Epithelial cell of prostate (primary cell): ENCODE data around the gene GUCD1.
"Not testable (repeated sequence)": the region's sequence is repeated elsewhere in the genome, so short reads cannot be mapped to it uniquely, and the experiment has no call there.

Experiments
- DNase-seq: peaks from one replicate; pipeline ENCODE4 v3.0.0-alpha.2; 2011; ENCODE audit warnings: low read depth, low spot score
- H3K27ac ChIP-seq: fragments of 450-650 bp; 2 replicates; pipeline ENCODE4 v1.5.1; 2017; ENCODE audit warnings: mild to moderate bottlenecking

GUCD1 gene

DNA sequence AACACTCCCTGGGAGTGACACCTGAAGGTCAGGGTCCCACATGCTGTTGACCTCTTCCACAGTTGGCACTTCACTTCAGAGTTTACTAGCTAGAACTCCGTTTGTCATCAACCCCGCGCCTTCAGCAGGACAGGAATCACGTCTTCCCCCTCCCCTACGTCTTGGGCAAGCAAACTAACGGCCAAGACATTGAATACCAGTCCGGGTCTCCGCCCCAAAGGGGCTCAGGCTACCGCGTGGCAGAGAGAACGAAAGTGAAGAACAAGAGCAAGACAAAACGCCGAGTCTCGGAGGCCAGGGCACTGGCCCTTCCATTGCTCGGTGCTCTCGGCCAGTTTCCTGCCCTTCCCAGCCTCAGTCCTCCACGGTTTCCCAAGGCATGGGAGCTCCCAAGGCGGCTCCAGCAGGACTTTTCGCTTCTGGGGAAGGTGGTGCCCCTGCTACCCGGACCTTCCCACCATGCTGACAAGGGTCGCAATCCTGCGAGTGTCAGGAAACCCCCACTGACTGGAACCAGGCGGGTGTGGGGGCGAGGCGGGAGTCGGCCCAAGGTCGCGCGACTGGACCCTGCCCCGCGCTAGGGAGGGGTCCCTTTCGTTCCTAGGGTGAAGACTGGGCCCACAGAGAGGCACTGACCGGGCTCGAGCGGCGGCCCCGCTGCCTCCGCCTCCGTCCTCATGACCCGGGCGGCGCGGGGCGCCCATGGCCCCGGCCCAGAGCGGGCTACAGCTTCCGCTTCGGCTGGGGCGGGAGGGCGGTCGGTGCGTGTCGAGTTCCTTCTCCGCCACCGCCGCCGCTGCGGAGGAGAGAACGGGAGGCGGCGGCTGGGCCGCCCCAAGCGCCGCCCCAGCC is at the start of gene GUCD1:
Gene GUCD1, minus strand, starts transcription at position 826 of the 852 bp plus-strand sequence. Its CDS starts 147 bp downstream, at position 679.
- DNase-seq = no peak
- peak within 1 kb of the TSS; percentile 88 for H3K27ac ChIP-seq

DNA sequence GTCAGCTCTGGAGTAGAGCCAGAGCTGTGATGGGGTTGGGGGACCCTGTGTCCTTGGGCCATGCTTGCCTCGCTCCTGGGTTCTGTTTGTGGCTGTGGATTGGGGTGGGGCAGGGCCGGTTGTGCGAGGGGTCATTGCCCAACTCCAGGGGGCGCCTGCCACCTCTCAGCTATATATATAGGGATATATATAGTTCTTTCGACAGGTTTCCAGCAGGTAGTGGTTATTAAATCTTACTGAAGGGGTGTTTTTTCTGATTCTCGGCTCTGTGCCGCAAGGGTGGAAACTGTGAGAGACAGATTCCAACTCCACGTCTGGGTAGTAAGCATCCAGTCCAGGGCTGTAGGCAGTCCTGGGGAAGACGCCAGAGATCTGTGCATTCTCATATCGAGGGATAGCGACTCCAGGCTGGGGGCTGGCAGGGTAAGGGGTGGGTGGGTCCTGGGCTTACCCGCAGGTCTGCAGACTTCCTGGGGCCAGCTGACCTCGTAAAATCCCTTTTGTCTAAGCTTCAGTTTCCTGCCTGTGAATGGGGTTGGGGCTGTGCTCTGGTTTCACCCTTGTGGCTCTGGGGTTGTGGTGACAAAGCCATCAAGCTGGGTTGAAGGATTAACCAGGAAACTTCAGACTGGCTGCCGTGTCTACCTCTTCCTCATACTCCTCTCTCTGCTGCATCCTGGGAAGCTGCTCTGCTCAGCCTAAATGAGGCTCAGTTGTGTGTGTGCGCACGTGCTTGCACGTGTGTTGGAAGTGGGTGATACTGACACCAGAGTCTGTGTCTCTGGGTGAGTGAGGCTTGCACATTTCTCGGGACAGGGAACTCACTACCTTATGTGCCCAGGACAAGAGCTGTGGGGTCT is 49.1 kb upstream of the GUCD1 start:
- not testable (repeated sequence) for H3K27ac ChIP-seq, DNase-seq

DNA sequence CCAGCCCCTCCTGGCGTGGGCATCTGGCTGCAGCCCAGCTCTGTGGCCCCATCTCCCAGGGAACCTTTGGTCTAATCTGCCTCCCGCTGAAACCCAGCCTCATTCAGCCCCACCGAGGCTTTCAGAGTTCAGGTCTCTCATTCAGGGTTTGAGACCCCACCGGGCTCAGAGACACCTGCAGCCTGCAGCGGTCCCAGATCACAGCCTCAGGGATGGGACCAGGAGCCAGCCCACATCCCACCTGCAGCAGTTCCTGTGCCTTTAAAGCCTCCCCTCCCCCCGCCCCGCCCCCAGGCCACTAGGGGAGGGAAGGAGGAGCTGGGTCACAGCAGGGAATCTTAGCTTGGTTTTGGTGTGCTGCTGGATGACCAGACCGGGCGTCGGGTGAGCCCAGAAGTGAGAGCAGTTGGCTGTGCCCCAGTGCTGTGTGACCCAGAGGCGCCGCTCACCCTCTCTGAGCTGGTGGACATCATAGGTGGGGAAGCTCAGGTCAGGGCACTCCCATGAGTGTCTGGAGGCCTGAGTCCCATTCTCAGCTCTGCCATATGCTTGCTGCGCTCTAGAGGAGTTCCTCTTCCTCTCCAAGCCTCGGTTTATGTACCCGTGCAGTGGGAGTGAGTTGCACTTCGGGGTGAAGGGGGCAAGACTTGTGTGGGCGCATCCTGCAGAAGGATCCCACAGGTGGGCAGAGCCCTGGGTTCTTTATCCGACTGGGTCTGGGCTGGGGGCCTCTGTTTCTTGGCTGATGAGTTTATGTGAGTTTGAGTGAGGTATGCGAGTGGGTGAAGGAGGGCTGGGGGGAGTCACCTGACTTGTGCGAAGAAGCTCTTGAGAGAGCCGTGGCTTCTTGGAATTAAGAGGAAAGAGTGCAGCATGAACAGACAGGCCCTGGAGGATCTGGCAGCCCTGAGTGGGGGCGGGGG is 48.2 kb upstream of the GUCD1 start, which contains the start of gene GGT1:
Gene GGT1, plus strand, starts transcription at position 347 of the 923 bp plus-strand sequence. CDS start 7,889 bp downstream, outside the sequence.
- H3K27ac ChIP-seq = not testable (repeated sequence)

DNA sequence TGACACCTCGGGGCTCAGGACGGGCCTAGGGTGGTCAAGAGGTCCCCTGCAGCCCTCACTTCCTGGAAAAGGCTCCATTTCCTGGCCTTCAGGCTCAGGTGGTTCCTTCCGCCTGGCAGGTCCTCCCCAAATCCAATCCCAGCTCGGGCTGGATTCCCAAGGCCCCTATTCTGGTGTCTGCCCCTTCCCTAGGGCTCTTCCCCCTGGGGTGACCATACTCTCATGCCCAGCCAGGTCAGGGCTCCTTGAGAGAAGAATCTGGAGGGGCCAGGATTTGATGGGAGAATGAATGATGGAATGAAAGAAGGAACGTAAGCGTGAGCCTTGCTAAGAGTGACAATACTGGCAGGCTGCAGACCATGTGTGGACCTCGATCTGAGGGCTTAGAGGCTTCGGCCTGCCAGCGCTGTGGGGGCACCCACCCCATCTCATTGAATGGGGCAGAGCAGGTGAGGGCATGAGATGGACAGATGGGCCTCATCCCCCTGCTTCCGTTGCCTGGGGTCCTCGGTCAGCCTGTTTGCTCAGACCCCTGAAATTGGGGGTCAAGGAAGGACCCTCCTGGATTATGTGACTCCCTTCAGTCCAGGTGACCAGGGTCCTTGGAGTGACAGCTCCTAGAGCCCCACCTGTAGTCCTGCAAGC is 47.3 kb upstream of the GUCD1 start:
- not testable (repeated sequence) for H3K27ac ChIP-seq, DNase-seq

More for the DNA sequence above, 48.2 kb upstream of the GUCD1 start, which contains the start of gene GGT1:
- not testable (repeated sequence) for DNase-seq

DNA sequence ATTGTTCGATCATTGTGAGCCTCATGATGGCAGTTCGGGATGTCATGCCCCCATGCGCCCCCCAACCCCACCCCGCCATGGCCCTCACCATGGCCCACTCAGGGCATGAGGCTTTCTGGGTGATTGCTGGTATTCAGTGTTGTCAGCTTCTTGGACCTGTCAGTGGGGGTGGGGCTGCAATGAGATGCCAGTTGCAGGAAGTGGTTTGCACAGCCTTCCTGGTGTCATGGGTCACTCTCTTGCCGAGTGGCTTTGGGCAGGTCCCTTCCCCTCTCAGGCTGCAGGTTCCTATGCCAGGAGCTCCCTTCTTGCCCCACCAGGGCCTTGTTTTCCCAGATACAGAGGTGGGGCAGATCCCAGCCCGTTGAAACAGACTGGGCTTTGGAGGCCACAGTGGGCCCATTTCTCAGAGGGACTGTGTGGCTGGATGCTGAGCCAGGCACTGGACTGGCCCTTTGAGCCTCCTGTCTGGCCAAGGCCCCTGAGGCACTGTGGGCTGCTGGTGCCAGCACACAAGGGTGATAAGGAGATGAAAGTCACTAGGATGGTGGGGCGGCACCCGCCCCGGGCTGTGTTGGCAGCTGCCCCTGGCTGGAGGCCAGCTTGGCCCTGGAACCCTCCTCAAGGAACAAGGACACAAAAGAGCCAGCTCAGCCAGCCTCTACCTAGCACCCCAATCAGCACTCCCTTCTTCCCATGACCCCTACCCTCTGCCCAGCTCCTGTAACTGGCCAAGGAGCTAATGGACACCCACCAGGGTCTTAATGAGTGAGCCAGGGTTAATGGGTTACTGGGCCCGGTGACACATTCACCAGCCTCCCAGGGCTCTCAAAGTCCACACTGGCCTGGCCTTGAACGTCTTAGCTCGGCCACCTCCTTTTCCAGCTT is 46.5 kb upstream of the GUCD1 start:
- no peak for DNase-seq
- H3K27ac ChIP-seq = no peak overlapping the region

DNA sequence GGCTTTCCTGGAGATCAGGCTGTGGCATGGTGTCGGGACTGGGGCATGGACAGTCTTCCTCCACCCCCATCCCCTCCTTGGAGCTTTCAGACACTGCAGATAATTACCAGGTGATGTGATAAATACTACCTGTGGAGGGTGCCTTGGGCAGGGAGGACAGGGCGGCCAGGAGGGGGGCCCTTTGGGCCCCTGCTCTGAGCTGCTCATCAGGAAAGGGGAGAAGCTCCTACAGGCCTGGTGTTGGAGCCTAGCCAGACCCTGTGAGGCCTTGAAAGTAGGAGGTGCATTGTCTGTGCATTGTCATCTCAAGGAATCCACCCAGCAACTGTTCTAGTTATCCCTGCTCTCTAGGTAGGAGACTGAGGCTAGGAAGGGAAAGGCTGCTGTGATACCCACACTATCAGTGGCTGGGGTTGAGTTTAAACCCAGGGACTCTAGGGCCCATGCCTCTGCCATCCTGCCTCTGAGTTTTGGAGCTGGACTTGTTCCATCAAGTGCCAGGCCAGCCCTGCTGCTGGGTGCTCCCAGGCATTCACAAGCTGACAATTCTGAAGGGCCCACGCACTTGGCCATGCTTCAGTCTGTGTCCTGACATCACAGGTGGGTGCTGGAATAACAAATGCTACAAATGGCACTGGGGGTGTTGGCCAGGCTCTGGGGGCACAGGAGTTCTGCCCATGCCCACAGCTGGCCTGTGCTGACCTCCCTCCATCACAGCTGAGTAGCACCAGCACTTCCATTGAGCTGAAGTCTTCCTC is 45.2 kb upstream of the GUCD1 start:
- not testable (repeated sequence) for DNase-seq, H3K27ac ChIP-seq

DNA sequence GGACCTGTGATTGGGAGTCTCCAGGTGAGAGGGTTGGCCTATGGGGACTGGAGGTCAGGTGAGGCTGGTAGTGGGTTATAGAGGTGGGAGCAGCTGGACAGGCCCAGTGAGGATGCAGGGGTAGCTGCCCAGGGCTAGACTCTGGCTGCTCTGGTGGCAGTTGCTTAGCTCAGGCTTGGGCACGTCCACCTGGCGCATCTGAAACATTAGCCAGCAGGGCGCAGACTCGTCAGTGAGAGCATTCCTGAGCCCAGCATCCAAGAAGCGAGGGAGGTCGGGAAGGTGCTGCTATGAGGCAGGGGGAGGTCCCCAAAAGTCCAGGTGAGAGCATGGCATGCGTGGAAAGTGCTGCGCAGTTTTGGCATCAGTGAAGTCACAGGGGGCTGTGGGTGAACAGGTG is 44.6 kb upstream of the GUCD1 start:
- H3K27ac ChIP-seq = no peak overlapping the region
- DNase-seq = no peak

DNA sequence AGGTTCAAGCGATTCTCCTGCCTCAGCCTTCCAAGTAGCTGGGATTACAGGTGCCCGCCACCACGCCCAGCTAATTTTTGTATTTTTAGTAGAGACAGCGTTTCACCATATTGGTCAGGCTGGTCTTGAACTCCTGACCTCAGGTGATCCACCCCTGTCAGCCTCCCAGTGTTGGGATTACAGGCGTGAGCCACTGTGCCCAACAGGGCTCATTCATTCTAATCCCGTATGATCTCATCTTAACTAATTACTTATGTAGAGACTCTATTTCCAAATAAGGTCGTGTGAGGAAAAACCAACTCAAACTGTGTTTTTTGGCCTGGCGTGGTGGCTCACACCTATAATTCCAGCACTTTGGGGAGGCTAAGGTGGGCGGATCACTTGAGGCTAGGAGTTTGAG is 42.1 kb upstream of the GUCD1 start:
- DNase-seq, H3K27ac ChIP-seq: not testable (repeated sequence)

DNA sequence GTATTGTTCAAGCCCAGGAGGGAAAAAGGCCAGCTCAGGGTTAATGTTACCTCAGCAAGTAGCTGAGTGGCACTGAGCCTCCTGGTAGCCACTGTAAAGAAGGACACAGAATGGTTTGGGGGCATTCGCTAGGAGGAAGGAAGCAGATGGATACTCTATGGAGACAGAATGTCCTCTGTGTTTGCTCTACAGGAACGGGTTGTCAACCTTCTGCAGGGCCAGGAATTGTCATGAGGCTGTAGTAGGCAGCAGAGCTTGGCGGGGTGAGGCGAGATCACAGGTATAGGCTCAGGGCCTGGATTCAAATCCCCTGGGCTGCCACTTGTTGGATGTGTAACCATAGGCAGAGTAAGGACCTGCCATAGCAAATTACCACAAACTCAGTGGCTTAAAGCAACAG is 40.9 kb upstream of the GUCD1 start:
- DNase-seq = no peak
- no peak overlapping the region for H3K27ac ChIP-seq

DNA sequence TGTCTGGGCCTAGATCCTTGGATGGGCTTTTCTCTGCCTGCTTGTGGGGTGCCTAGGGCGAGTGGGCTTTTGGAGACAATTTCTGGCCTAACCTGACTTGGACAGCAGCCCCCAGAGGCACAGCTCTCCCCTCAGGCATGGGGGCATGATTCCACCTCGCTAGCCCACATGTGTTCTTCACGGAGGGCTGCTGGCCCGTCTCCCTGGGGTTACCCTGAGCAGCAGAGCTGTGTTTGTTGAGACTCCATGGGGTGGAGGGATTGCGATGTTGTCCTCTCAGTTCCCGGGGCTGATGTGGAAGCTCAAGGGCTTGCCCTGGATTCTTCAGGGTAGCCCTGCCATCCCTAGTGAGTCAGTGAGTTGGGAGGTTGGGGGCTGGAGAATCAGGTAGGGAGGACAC is 40.3 kb upstream of the GUCD1 start:
- H3K27ac ChIP-seq = no peak overlapping the region
- no peak for DNase-seq

DNA sequence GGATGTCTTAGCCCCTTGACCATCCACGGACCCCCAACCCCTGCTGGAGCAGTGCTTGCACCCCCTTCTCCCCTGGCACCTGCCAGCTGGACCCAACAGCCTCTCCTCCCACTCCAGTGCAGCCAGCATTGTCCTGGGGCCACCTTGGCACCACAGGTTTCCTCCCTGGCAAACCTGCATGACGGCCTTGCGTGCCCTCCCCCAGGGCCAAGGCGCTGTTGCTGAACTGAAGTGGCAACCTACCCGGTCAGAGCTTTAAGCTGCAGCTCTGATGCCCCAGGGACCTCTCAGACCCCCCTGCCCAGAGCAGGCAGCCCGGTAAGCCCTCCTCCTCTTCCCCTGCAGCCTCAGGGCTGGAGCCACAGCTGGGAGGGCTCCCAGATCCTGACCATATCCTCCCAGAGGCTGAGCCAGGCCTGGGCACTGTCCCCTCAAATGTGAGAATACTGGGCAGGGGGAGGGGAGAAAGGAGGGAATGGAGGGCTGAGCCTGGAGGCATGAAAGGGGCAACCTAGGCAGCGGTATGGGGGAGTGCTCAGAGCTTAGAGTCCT is 39.7 kb upstream of the GUCD1 start:
- no peak for DNase-seq
- no peak overlapping the region for H3K27ac ChIP-seq

DNA sequence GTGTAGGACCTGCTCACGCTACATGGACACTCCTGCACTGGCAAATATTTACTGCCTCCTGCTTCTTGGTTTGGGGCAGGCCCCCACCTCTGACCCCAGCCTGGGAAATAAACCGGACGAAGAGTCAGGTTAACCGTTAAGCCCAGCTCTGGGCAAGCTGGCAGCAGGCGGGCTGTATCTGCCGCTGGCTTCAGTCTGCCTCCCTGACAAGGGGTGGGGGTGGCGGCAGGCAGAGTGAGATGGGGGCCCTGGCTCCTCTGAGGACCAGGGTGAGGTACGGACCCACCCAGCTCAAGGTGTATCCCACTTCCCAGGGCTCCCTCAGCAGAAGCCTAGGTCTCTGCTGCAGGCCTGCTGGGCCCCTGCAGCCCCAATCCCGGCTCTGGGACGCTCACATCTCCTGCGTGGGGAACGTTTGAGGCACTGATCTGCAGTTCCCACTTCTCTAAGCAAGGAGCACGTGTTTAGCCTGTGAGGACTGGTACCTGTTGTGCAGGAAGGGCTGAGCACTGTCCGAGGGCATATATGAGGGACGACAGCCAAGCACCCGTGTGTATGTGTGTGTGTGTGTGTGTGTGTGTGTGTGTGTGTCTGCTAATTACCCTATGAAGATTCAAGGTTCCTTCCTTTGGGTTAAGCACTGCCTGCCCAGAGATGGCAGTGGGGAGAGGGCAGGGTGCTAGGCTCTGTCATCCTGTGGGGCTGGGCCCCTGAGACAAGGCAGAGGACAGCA is 39.1 kb upstream of the GUCD1 start:
- no peak for DNase-seq
- no peak overlapping the region for H3K27ac ChIP-seq

DNA sequence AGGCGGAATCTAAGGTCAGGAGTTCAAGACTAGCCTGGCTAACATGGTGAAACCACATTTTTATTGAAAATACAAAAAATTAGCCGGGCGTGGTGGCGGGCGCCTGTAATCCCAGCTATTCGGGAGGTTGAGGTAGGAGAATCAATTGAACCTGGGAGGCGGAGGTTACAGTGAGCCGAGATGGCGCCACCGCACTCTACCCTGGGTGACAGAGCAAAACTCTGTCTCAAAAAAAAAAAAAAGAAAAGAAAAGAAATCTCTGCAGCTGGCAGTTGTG is 38.6 kb upstream of the GUCD1 start:
- not testable (repeated sequence) for DNase-seq
- peak overlapping the region; percentile 37 for H3K27ac ChIP-seq

DNA sequence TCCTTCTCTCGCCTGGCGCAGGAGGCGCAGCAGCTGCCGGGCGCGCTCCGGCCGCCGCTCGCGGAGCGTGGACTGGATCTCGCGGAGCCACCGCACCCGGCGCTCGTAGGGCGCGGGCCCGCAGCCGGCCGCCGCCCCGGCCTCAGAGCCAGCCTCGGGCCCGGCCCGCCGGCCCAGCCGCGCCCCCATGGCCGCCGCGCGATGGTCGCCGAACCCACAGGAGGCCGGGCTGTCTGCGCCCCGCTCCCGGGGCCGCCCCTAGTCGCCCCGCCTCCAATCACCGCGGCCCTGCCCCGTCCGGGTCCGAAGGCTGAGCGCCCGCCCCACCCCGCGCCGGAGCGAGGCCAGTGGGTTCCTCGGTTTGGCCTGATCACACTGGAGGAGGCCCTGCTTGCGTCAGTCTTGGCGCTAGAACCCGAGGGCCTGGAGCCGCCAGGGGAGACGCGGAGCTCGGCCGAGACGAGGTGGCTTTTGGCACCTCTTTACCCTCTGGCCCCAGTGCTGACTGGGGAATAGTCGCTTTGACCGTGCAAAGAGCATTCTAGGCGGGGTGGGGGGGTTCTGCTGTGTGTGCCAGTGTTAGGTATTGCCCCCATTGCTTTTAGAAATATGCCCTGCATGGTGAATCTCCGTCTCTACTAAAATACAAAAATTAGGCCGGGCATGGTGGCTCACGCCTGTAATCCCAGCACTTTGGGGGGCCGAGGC is 38.1 kb upstream of the GUCD1 start, which contains the start of gene LRRC75B:
Gene LRRC75B, minus strand, starts transcription at position 223 of the 708 bp plus-strand sequence. Its CDS starts 34 bp downstream, at position 189.
- peak within 1 kb of the TSS; percentile 37 for H3K27ac ChIP-seq
- DNase-seq = no peak

DNA sequence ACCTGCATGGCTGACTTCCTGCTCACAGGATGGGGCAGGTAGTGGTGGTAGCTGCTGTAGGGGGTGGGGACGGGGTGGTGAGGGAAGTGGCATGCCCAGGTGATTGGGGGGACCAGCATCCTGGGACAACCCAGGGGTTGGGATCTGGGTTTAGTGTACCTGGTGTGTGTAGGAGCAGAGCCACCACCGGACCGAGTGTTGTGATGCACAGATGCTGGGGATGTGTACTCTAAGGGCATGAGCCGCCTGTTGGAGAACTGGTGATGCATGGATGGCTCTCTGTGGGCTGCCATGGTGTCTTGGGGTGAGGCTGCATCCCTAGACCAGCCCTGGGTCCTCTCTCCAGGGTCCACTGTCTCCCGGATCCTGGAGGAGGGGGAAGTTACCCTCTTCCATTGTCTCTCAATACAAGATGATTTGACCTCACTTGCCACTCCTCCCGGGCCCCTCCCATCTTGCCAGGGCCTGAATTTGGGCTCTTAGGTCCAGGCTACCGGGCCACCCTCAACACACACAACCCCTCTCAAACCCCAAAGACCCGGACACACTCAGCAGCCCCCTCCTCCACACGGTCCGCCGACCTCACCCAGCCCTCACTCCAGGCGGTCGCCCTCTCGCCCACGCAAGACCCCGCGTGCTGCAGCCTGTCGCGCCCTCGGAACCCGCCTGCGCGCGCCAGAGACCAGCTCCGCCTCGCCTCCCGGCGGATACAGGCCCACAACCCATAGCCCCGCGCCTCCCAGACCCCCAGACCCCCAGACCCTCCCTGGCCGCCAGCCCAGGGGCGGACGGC is 37.3 kb upstream of the GUCD1 start:
- H3K27ac ChIP-seq = peak overlapping the region; percentile 37
- no peak for DNase-seq
